ENCODE data around the gene VWC2.
A peak's percentile ranks its signal among the peaks of the same experiment; 100 is the strongest.

Gene VWC2

DNA sequence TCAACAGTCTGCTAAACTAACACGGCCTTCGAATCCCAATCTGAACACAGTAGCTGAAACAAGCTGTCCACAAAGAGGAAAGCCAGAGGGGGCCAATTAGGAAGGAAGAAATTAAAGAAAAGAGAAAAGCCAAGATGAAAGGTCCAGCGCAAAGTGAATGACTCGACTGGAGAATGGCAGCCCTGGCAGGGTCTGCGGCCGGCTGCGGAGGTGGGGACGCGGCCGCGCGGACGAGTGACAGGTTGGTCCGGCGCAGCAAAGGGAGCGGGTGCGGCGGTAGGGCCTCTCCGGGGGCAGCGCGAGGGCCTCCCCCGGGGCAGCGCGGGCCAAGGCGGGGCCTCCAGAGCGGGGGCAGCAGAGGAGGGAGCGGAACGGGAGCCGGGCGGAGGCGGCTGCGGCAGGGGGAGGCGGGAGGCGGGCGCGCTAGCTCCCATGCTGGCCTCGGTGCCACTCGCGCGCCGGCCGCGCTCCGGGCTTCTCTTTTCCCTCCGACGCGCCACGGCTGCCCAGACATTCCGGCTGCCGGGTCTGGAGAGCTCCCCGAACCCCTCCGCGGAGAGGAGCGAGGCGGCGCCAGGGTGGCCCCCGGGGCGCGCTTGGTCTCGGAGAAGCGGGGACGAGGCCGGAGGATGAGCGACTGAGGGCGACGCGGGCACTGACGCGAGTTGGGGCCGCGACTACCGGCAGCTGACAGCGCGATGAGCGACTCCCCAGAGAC lies at the start of gene VWC2:
VWC2 (plus strand) TSS at position 421 of the 718 bp plus-strand sequence. CDS start 1,798 bp downstream, outside the sequence.
- H3K36me3 ChIP-seq = no peaks in the 10 kb centered on the region
- TF ChIP-seq, protein P1, sequence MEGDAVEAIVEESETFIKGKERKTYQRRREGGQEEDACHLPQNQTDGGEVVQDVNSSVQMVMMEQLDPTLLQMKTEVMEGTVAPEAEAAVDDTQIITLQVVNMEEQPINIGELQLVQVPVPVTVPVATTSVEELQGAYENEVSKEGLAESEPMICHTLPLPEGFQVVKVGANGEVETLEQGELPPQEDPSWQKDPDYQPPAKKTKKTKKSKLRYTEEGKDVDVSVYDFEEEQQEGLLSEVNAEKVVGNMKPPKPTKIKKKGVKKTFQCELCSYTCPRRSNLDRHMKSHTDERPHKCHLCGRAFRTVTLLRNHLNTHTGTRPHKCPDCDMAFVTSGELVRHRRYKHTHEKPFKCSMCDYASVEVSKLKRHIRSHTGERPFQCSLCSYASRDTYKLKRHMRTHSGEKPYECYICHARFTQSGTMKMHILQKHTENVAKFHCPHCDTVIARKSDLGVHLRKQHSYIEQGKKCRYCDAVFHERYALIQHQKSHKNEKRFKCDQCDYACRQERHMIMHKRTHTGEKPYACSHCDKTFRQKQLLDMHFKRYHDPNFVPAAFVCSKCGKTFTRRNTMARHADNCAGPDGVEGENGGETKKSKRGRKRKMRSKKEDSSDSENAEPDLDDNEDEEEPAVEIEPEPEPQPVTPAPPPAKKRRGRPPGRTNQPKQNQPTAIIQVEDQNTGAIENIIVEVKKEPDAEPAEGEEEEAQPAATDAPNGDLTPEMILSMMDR (IDR thresholded peaks at IDR 0.05) = no peak
- no peaks in the 10 kb centered on the region for H3K9me3 ChIP-seq
- H3K27ac ChIP-seq = no peak within 1 kb of the TSS
- H3K27me3 ChIP-seq = peaks cover 0 to 41% of the 10 kb centered on the region in 2 donors
- intact Hi-C loops (cut with DNase I; ENCODE audit: low total_unique reads) = no loop called here
- DNase-seq = no peak
- H3K4me1 ChIP-seq = peaks cover 0 to 34% (median 28%) of the 10 kb centered on the region in 4 donors
- H3K4me3 ChIP-seq = peak within 1 kb of the TSS; percentile 38 to 54

DNA sequence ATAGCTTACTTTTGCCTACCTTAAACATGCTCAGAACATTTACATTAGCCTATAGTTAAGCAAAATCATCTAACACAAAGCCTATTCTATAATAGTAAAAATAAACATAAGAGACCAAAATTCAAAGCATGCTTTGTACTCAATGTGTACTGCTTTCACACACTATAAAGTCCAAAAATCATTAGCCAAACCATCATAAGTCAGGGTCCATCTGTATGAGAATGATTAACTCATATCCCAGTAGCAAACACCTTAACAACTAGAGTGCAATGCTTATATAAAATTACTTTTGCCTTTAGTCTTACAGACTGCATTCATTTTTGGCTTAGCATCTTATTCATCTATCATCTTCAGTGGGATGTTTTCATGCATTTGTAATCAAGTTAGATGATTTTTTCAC lies 49.4 kb upstream of the VWC2 start:
- DNase-seq = no peak
- no peak overlapping the region for H3K27ac ChIP-seq
- intact Hi-C loops (cut with DNase I; ENCODE audit: low total_unique reads) = no loop called here
- no peaks in the 10 kb centered on the region for H3K27me3 ChIP-seq
- no peaks in the 10 kb centered on the region for H3K36me3 ChIP-seq
- no peaks in the 10 kb centered on the region for H3K9me3 ChIP-seq
- TF ChIP-seq, protein P1 (IDR thresholded peaks at IDR 0.05) = no peak
- H3K4me1 ChIP-seq = no peaks in the 10 kb centered on the region
- no peak overlapping the region for H3K4me3 ChIP-seq

DNA sequence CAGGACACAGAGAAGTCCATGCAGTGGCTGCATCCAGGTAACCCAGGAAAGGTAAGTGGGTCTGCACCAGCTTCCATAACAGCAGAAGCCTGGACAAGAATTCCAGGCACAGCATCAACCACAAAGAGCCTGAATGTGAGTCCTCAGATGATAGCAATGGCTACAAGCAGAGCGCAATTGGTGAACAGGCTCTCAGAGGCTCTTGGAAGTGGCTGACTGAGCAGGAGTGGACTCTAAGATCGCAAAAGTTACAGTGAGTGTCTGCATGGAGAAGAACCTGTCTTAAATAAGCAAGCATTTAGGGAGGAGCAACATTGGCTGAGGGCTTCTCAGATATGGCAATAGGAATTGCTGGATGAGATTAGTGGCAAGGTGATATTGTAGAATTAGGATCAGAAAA lies 41.6 kb upstream of the VWC2 start:
- H3K27ac ChIP-seq = no peak overlapping the region
- no peaks in the 10 kb centered on the region for H3K36me3 ChIP-seq
- H3K9me3 ChIP-seq = no peaks in the 10 kb centered on the region
- TF ChIP-seq, protein P1 (IDR thresholded peaks at IDR 0.05) = no peak
- DNase-seq = no peak
- intact Hi-C loops (cut with DNase I; ENCODE audit: low total_unique reads) = no loop called here
- H3K4me1 ChIP-seq = no peaks in the 10 kb centered on the region
- H3K27me3 ChIP-seq = no peaks in the 10 kb centered on the region
- H3K4me3 ChIP-seq = no peak overlapping the region

DNA sequence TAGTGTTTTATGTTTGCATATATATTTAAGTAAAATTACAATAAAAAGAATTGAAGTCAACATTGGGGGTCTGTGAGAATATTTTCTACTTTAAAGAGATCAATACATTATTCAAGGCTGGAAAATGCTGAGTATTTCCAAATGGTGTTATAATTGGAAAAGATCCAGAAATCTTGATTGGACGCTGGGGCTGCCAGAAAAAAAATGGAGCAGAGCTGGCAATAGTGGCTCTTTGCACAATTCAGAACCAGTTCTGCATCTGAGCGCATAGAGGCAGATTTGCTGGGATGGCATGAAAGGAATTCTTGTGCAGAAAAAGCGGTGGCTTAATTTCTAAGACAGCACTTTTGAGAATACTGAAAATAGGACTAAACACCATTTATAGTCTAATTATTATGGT lies 10.8 kb upstream of the VWC2 start:
- Histone ChIP-seq H3K36me3 (no peaks in the 10 kb centered on the region), H3K9me3 (no peaks in the 10 kb centered on the region), H3K27ac (no peak overlapping the region), H3K4me1 (no peaks in the 10 kb centered on the region), H3K4me3 (no peak overlapping the region), H3K27me3 (no peaks in the 10 kb centered on the region)
- TF ChIP-seq, protein P1 (IDR thresholded peaks at IDR 0.05) = no peak
- intact Hi-C loops (cut with DNase I; ENCODE audit: low total_unique reads) = no loop called here
- no peak for DNase-seq

DNA sequence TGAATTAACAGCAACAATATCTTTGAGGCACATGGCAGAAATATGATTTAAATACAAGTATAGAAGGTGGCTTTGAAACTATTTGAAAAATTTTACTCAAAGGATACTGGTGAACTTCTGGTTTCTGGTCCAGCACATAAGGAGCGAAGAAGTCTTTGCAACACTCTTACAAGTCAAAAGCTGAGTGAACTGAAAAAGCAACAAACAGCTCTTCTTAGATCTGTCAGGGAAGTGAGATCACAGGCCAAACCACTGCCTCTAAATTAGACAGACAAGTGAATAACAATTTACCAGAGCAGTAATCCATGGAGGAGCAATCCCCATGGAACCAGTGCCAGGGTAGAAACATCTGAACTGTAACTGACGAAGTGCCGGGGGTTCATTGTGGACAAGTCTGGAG lies 9.6 kb upstream of the VWC2 start:
- Histone ChIP-seq H3K4me1 (no peaks in the 10 kb centered on the region), H3K27ac (no peak overlapping the region), H3K36me3 (no peaks in the 10 kb centered on the region), H3K9me3 (no peaks in the 10 kb centered on the region), H3K4me3 (no peak overlapping the region), H3K27me3 (no peaks in the 10 kb centered on the region)
- DNase-seq = no peak
- intact Hi-C loops (cut with DNase I; ENCODE audit: low total_unique reads) = no loop called here
- TF ChIP-seq, protein P1 (IDR thresholded peaks at IDR 0.05) = no peak

All from tibial artery (tissue), 4 donors.